H7 (cell line): Measurements from ENCODE around the gene ZNF573. TPM values are rescaled to one million over a fixed set of nuclear protein-coding genes. Genes with fewer than 3 reads are reported as not detected.
"Not testable (repeated sequence)": the region's sequence is repeated elsewhere in the genome, so short reads cannot be mapped to it uniquely, and the experiment has no call there.

Experiments used
- DNase-seq: peaks from one replicate; pipeline ENCODE4 v3.0.0; 2012
- H3K27me3 ChIP-seq: 2 replicates; pipeline ENCODE4 v1.6.0; 2011; ENCODE audit warnings: mild to moderate bottlenecking, low read length; ENCODE audit not compliant: control insufficient read depth, insufficient read depth
- H3K36me3 ChIP-seq: replicated peaks from 2 replicates; pipeline ENCODE4 v1.5.1; 2011; ENCODE audit warnings: low read length; ENCODE audit not compliant: control insufficient read depth, insufficient read depth
- H3K4me3 ChIP-seq: 2 replicates; pipeline ENCODE4 v1.5.1; 2011; ENCODE audit warnings: low read depth, mild to moderate bottlenecking, control low read depth, low read length, moderate library complexity; ENCODE audit not compliant: insufficient read depth
- total RNA-seq: library from RNA; depleted of rRNA; stranded (reverse); fragments of >200 nt; shearing (Covaris generic); gene quantifications from 2 replicates; pipeline ENCODE4 v1.2.3, GENCODE V29; 2014; rRNA removed

ZNF573 gene
- total RNA-seq, result 2.4 and 3.0 TPM in 2 replicates

- DNase-seq, result peak; percentile 86
- peak within 1 kb of the TSS; percentile 69 for H3K4me3 ChIP-seq
- H3K36me3 ChIP-seq, result no peaks in the 10 kb centered on the region
- no peaks in the 10 kb centered on the region for H3K27me3 ChIP-seq
These were observed at the start of gene ZNF573 for GRCh38 chr19:37779127-37780005. Gene ZNF573 (minus strand): TSS chr19:37779586. CDS start chr19:37773729, 5,857 bp downstream.

- peak overlapping the region; percentile 40; the same call in 1 of the 2 replicates for H3K4me3 ChIP-seq
- peak; percentile 89 for DNase-seq
- no peaks in the 10 kb centered on the region for H3K27me3 ChIP-seq
- H3K36me3 ChIP-seq, result no peaks in the 10 kb centered on the region
These were observed 38.0 kb upstream of the ZNF573 start for GRCh38 chr19:37817180-37817981.

GRCh38 chr19:37815611-37816010, 36.2 kb upstream of the ZNF573 start:
- not testable (repeated sequence) for DNase-seq, H3K27me3 ChIP-seq, H3K36me3 ChIP-seq, H3K4me3 ChIP-seq

GRCh38 chr19:37813340-37813739, 34.0 kb upstream of the ZNF573 start:
- no peak overlapping the region for H3K4me3 ChIP-seq
- no peaks in the 10 kb centered on the region for H3K27me3 ChIP-seq
- no peaks in the 10 kb centered on the region for H3K36me3 ChIP-seq
- peak; percentile 23 for DNase-seq

GRCh38 chr19:37809366-37809765, 30.0 kb upstream of the ZNF573 start:
- no peak for DNase-seq
- no peak overlapping the region for H3K4me3 ChIP-seq
- H3K27me3 ChIP-seq, result no peaks in the 10 kb centered on the region
- no peaks in the 10 kb centered on the region for H3K36me3 ChIP-seq

- H3K36me3 ChIP-seq, result no peaks in the 10 kb centered on the region
- H3K4me3 ChIP-seq, result no peak overlapping the region
- H3K27me3 ChIP-seq, result no peaks in the 10 kb centered on the region
- DNase-seq, result no peak
These were observed 24.0 kb upstream of the ZNF573 start for GRCh38 chr19:37803249-37803840.

- H3K27me3 ChIP-seq, result no peaks in the 10 kb centered on the region
- DNase-seq, result peak; percentile 16
- H3K4me3 ChIP-seq, result no peak overlapping the region
- H3K36me3 ChIP-seq, result no peaks in the 10 kb centered on the region
These were observed 11.0 kb upstream of the ZNF573 start for GRCh38 chr19:37790244-37790925.

GRCh38 chr19:37778613-37779126, 716 bp downstream of the ZNF573 start:
- Histone ChIP-seq H3K36me3 (no peaks in the 10 kb centered on the region), H3K4me3 (peak overlapping the region; percentile 69), H3K27me3 (no peaks in the 10 kb centered on the region)
- peak; percentile 37 for DNase-seq

GRCh38 chr19:37770985-37771384, 8.4 kb downstream of the ZNF573 start:
- H3K4me3 ChIP-seq, result no peak overlapping the region
- no peaks in the 10 kb centered on the region for H3K27me3 ChIP-seq
- DNase-seq, result no peak
- peaks cover 2% of the 10 kb centered on the region for H3K36me3 ChIP-seq

GRCh38 chr19:37763488-37763887, 15.9 kb downstream of the ZNF573 start:
- no peak for DNase-seq
- Histone ChIP-seq H3K36me3 (no peaks in the 10 kb centered on the region; the same call in none of the 2 replicates), H3K27me3 (no peaks in the 10 kb centered on the region), H3K4me3 (no peak overlapping the region)

GRCh38 chr19:37757683-37758082, 21.7 kb downstream of the ZNF573 start:
- H3K4me3 ChIP-seq, DNase-seq, H3K36me3 ChIP-seq, H3K27me3 ChIP-seq: not testable (repeated sequence)

GRCh38 chr19:37738371-37738770, 41.0 kb downstream of the ZNF573 start:
- H3K36me3 ChIP-seq, result peaks cover 10% of the 10 kb centered on the region
- DNase-seq, result no peak

GRCh38 chr19:37725181-37725580, 54.2 kb downstream of the ZNF573 start:
- Histone ChIP-seq H3K27me3 (no peaks in the 10 kb centered on the region), H3K4me3 (no peak overlapping the region), H3K36me3 (no peaks in the 10 kb centered on the region)
- DNase-seq, result no peak

More at GRCh38 chr19:37738371-37738770, 41.0 kb downstream of the ZNF573 start:
- Histone ChIP-seq H3K27me3 (no peaks in the 10 kb centered on the region), H3K4me3 (no peak overlapping the region)

GRCh38 chr19:37719927-37720265, 59.5 kb downstream of the ZNF573 start:
- Histone ChIP-seq H3K4me3 (no peak overlapping the region), H3K27me3 (no peaks in the 10 kb centered on the region)
- DNase-seq, result no peak

More at GRCh38 chr19:37719927-37720265, 59.5 kb downstream of the ZNF573 start:
- H3K36me3 ChIP-seq, result no peaks in the 10 kb centered on the region; the same call in 1 of the 2 replicates
